Astrocyte (in vitro differentiated cells and primary cell): ENCODE results near the gene INO80.

Source experiments
- CTCF ChIP-seq: IDR thresholded peaks from 2 replicates; pipeline ENCODE4 v1.5.1; 2011; ENCODE audit warnings: low read depth, mild to moderate bottlenecking, inconsistent platforms, low read length, moderate library complexity; ENCODE audit not compliant: insufficient read depth
- EZH2 ChIP-seq: IDR thresholded peaks from 2 replicates; pipeline ENCODE4 v1.6.1; 2012; ENCODE audit warnings: mild to moderate bottlenecking, low read length, inconsistent platforms; ENCODE audit not compliant: insufficient read depth

GRCh38 chr15:40943764-40944365 is 172.2 kb downstream of the INO80 start:
- no peak for TF ChIP-seq CTCF
- TF ChIP-seq EZH2, result no peak
